HEK293 (cell line): Measurements from ENCODE around the gene FOXC1.

Experiments used
- AEBP2 ChIP-seq: fragments of 450-650 bp; formaldehyde crosslinking; IDR thresholded peaks from 2 replicates; pipeline ENCODE4 v1.5.1; 2016; ENCODE audit warnings: missing biosample characterization, missing genetic modification characterization, borderline replicate concordance
- BCL11A ChIP-seq: fragments of 450-650 bp; formaldehyde crosslinking; IDR thresholded peaks from 2 replicates; pipeline ENCODE4 v1.5.1; 2016; ENCODE audit warnings: low read depth, missing biosample characterization, missing genetic modification characterization
- BCL6B ChIP-seq: fragments of 450-650 bp; formaldehyde crosslinking; IDR thresholded peaks from 2 replicates; pipeline ENCODE4 v1.5.1; 2017; ENCODE audit warnings: missing biosample characterization, missing genetic modification characterization
- GLI2 ChIP-seq: fragments of 450-650 bp; formaldehyde crosslinking; IDR thresholded peaks from 2 replicates; pipeline ENCODE4; 2017; ENCODE audit warnings: missing biosample characterization, missing genetic modification characterization, low read depth, borderline replicate concordance
- GLI4 ChIP-seq: fragments of 450-650 bp; formaldehyde crosslinking; IDR thresholded peaks from 2 replicates; pipeline ENCODE4 v1.5.1; 2016; ENCODE audit warnings: missing biosample characterization, missing genetic modification characterization
- GLIS2 ChIP-seq: fragments of 450-650 bp; formaldehyde crosslinking; IDR thresholded peaks from 2 replicates; pipeline ENCODE4 v1.5.1; 2016; ENCODE audit warnings: missing biosample characterization, missing genetic modification characterization
- OVOL3 ChIP-seq: fragments of 450-650 bp; formaldehyde crosslinking; IDR thresholded peaks from 2 replicates; pipeline ENCODE4 v1.5.1; 2016; ENCODE audit warnings: missing biosample characterization, missing genetic modification characterization
- PBX3 ChIP-seq: sonication (generic); formaldehyde crosslinking; IDR thresholded peaks from 2 replicates; pipeline ENCODE4 v1.8.1; 2022; ENCODE audit warnings: mild to moderate bottlenecking, moderate library complexity, missing genetic modification reagents
- REPIN1 ChIP-seq: fragments of 450-650 bp; formaldehyde crosslinking; IDR thresholded peaks from 2 replicates; pipeline ENCODE4 v1.5.1; 2017; ENCODE audit warnings: missing biosample characterization, missing genetic modification characterization, low read depth
- REST ChIP-seq: fragments of 450-650 bp; formaldehyde crosslinking; IDR thresholded peaks from 2 replicates; pipeline ENCODE4 v1.5.1; 2016; ENCODE audit warnings: missing biosample characterization, missing genetic modification characterization
- SCRT1 ChIP-seq: fragments of 450-650 bp; formaldehyde crosslinking; IDR thresholded peaks from 2 replicates; pipeline ENCODE4 v1.5.1; 2016; ENCODE audit warnings: missing biosample characterization, missing genetic modification characterization, borderline replicate concordance
- TRIM28 ChIP-seq: IDR thresholded peaks from 2 replicates; pipeline ENCODE4 v1.6.1; 2011; ENCODE audit warnings: low read length, control low read depth, borderline replicate concordance
- YY1 ChIP-seq: fragments of 450-650 bp; formaldehyde crosslinking; IDR thresholded peaks from 2 replicates; pipeline ENCODE4 v1.5.1; 2018; ENCODE audit warnings: missing biosample characterization, missing genetic modification characterization
- ZBTB11 ChIP-seq: fragments of 450-650 bp; formaldehyde crosslinking; conservative IDR thresholded peaks from 2 replicates; pipeline ENCODE4 v1.5.1; 2016; ENCODE audit warnings: low read depth, missing biosample characterization, missing genetic modification characterization
- ZNF114 ChIP-seq: fragments of 450-650 bp; formaldehyde crosslinking; IDR thresholded peaks from 2 replicates; pipeline ENCODE4 v1.5.0; 2017; ENCODE audit warnings: missing biosample characterization, missing genetic modification characterization
- ZNF16 ChIP-seq: fragments of 450-650 bp; formaldehyde crosslinking; IDR thresholded peaks from 2 replicates; pipeline ENCODE4 v1.5.1; 2016; ENCODE audit warnings: low read depth, missing biosample characterization, missing genetic modification characterization
- ZNF274 ChIP-seq, 2 experiments: fragments of 200-500 bp in 1 of 2; fragments of 450-650 bp in 1 of 2; sonication (Bioruptor generic) in 1 of 2; formaldehyde crosslinking in 1 of 2; IDR thresholded peaks; 2 replicates each; pipeline versions ENCODE4 v1.5.1 to v1.6.1; 2014 to 2016; ENCODE audit warnings: borderline replicate concordance in 1 of 2, inconsistent platforms in 1 of 2, low read length in 1 of 2, missing biosample characterization in 1 of 2, missing genetic modification characterization in 1 of 2
- ZNF350 ChIP-seq: fragments of 450-650 bp; formaldehyde crosslinking; IDR thresholded peaks from 2 replicates; pipeline ENCODE4 v1.5.0; 2017; ENCODE audit warnings: missing biosample characterization, mild to moderate bottlenecking, missing genetic modification characterization
- ZNF37A ChIP-seq: fragments of 450-650 bp; IDR thresholded peaks from 2 replicates; pipeline ENCODE4 v1.5.1; 2018; ENCODE audit warnings: missing biosample characterization, missing genetic modification characterization
- ZNF404 ChIP-seq: fragments of 450-650 bp; formaldehyde crosslinking; IDR thresholded peaks from 2 replicates; pipeline ENCODE4 v1.5.1; 2017; ENCODE audit warnings: missing biosample characterization, missing genetic modification characterization
- ZNF510 ChIP-seq: fragments of 450-650 bp; formaldehyde crosslinking; IDR thresholded peaks from 2 replicates; pipeline ENCODE4 v1.5.1; 2018; ENCODE audit warnings: mild to moderate bottlenecking, missing genetic modification characterization, missing biosample characterization; ENCODE audit not compliant: insufficient replicate concordance
- ZNF514 ChIP-seq: fragments of 450-650 bp; formaldehyde crosslinking; IDR thresholded peaks from 2 replicates; pipeline ENCODE4 v1.5.1; 2016; ENCODE audit warnings: missing biosample characterization, missing genetic modification characterization
- ZNF555 ChIP-seq: fragments of 450-650 bp; formaldehyde crosslinking; conservative IDR thresholded peaks from 2 replicates; pipeline ENCODE4 v1.5.1; 2017; ENCODE audit warnings: missing biosample characterization, mild to moderate bottlenecking, missing genetic modification characterization, inconsistent platforms
- ZNF571 ChIP-seq: fragments of 450-650 bp; formaldehyde crosslinking; IDR thresholded peaks from 2 replicates; pipeline ENCODE4 v1.5.0; 2017; ENCODE audit warnings: missing biosample characterization, missing genetic modification characterization
- ZNF600 ChIP-seq: fragments of 450-650 bp; formaldehyde crosslinking; IDR thresholded peaks from 2 replicates; pipeline ENCODE4 v1.5.1; 2016; ENCODE audit warnings: missing biosample characterization, missing genetic modification characterization
- ZNF76 ChIP-seq: fragments of 450-650 bp; formaldehyde crosslinking; IDR thresholded peaks from 2 replicates; pipeline ENCODE4; 2016; ENCODE audit warnings: low read depth, missing biosample characterization, missing genetic modification characterization, borderline replicate concordance
- ZSCAN4 ChIP-seq: fragments of 450-650 bp; formaldehyde crosslinking; IDR thresholded peaks from 2 replicates; pipeline ENCODE4 v1.5.1; 2017; ENCODE audit warnings: missing biosample characterization, missing genetic modification characterization

FOXC1 gene

GRCh38 chr6:1597121-1597744, 12.5 kb upstream of the FOXC1 start (continued):
- TF ChIP-seq ZNF510 (tag by site-specific recombination) (no peak), TRIM28 (peak; percentile 79; the same call in 1 of the 2 replicates), OVOL3 (tag by site-specific recombination) (no peak), ZBTB11 (tag by site-specific recombination) (peak; percentile 17; the same call in 1 of the 2 replicates), YY1 (tag by site-specific recombination) (no peak), ZNF350 (tag by site-specific recombination) (no peak), BCL6B (tag by site-specific recombination) (peak; percentile 19; the same call in 1 of the 2 replicates), ZNF514 (tag by site-specific recombination) (no peak), ZSCAN4 (tag by site-specific recombination) (peak; percentile 68), REST (tag by site-specific recombination) (0 out of 2 replicates have a peak, but pooled peaks have one; percentile 19), GLI4 (tag by site-specific recombination) (no peak), ZNF37A (tag by site-specific recombination) (no peak), SCRT1 (tag by site-specific recombination) (no peak), ZNF555 (tag by site-specific recombination) (no peak), ZNF600 (tag by site-specific recombination) (peak; percentile 83), ZNF571 (tag by site-specific recombination) (no peak), GLIS2 (tag by site-specific recombination) (no peak), PBX3 (CRISPR knock-in tag) (no peak), ZNF274 (IDR thresholded peaks at IDR 0.05; ENCODE audit: low read length) (no peak), ZNF274 (tag by site-specific recombination; IDR thresholded peaks at IDR 0.05; ENCODE audit: borderline replicate concordance) (no peak), ZNF114 (tag by site-specific recombination) (no peak), ZNF16 (tag by site-specific recombination) (no peak), REPIN1 (tag by site-specific recombination) (peak; percentile 15; the same call in 1 of the 2 replicates), ZNF404 (no peak), GLI2 (tag by site-specific recombination) (peak; percentile 67), ZNF76 (tag by site-specific recombination) (no peak), BCL11A (tag by site-specific recombination) (no peak), AEBP2 (tag by site-specific recombination) (no peak)
